SK-N-SH (cell line): ENCODE results near the gene PLAAT4. TPM values are rescaled to one million over a fixed set of nuclear protein-coding genes. Genes with fewer than 3 reads are reported as not detected.

ENCODE experiments used
- CTCF ChIA-PET: fragments of 300-600, 350-600 bp; formaldehyde crosslinking; extraction: SDS; loops from one replicate; lab custom pipeline; 2021; lab: Yijun Ruan, JAX
- POLR2A ChIA-PET: fragments of 350-600 bp; sonication (Branson Sonifier 250); formaldehyde crosslinking; extraction: SDS; loops from one replicate; lab custom pipeline; 2020; ENCODE audit warnings: antibody characterized with exemption, inconsistent platforms; lab: Yijun Ruan, JAX
- DNase-seq: peaks from one replicate; pipeline ENCODE4 v3.0.0; 2012
- H2AFZ ChIP-seq: fragments of 200-600 bp; sonication (generic); 2 replicates; pipeline ENCODE4 v1.8.1; 2016; ENCODE audit warnings: antibody characterized with exemption, mild to moderate bottlenecking, low read depth
- H3F3A ChIP-seq: fragments of 200-600 bp; sonication (generic); replicated peaks from 2 replicates; pipeline ENCODE3; 2016; ENCODE audit warnings: antibody characterized with exemption, mild to moderate bottlenecking; ENCODE audit not compliant: insufficient read depth
- H3K27ac ChIP-seq, 2 experiments: fragments of 200-500 bp in 1 of 2; fragments of 200-600 bp in 1 of 2; sonication (Bioruptor generic) in 1 of 2; sonication (generic), shearing (Covaris generic) in 1 of 2; 2 replicates each; pipeline versions ENCODE4 v1.5.1 to v1.6.1; 2014 to 2016; ENCODE audit warnings: low read depth in 2 of 2, inconsistent platforms in 1 of 2, low read length in 1 of 2, mild to moderate bottlenecking in 1 of 2, mixed read lengths in 1 of 2
- H3K27me3 ChIP-seq: fragments of 200-600 bp; sonication (generic), shearing (Covaris generic); 2 replicates; pipeline ENCODE4 v1.6.1; 2016; ENCODE audit warnings: mixed run types; ENCODE audit not compliant: insufficient read depth
- H3K36me3 ChIP-seq, 2 experiments: fragments of 200-500 bp in 1 of 2; fragments of 200-600 bp in 1 of 2; sonication (Bioruptor generic) in 1 of 2; sonication (generic) in 1 of 2; replicated peaks in 1 of 2; 2 replicates each; pipeline versions ENCODE3 to v1.5.1; 2014 to 2016; ENCODE audit warnings: low read length in 1 of 2, mild to moderate bottlenecking in 1 of 2; ENCODE audit not compliant: insufficient read depth in 2 of 2, control insufficient read depth in 1 of 2
- H3K4me1 ChIP-seq, 2 experiments: fragments of 200-500 bp in 1 of 2; fragments of 200-600 bp in 1 of 2; sonication (Bioruptor generic) in 1 of 2; sonication (generic), shearing (Covaris generic) in 1 of 2; 2 replicates each; pipeline versions ENCODE4 v1.5.1 to v1.6.1; 2014 to 2016; ENCODE audit warnings: low read depth in 1 of 2, low read length in 1 of 2, mixed run types in 1 of 2; ENCODE audit not compliant: insufficient read depth in 2 of 2, control insufficient read depth in 1 of 2
- H3K4me2 ChIP-seq: fragments of 200-600 bp; sonication (generic), shearing (Covaris generic); 2 replicates; pipeline ENCODE4 v1.6.1; 2017; ENCODE audit warnings: mixed run types
- H3K4me3 ChIP-seq, 2 experiments: fragments of 200-500 bp in 1 of 2; fragments of 200-600 bp in 1 of 2; sonication (Bioruptor generic) in 1 of 2; sonication (generic), shearing (Covaris generic) in 1 of 2; 2 replicates each; pipeline versions ENCODE4 v1.5.1 to v1.8.1; 2014 to 2016; ENCODE audit warnings: low read depth in 2 of 2, inconsistent platforms in 1 of 2, low read length in 1 of 2, mild to moderate bottlenecking in 1 of 2, mixed read lengths in 1 of 2, moderate library complexity in 1 of 2
- H3K79me2 ChIP-seq: fragments of 200-600 bp; sonication (generic); 2 replicates; pipeline ENCODE4 v1.8.1; 2017; ENCODE audit warnings: mild to moderate bottlenecking; ENCODE audit not compliant: insufficient read depth
- H3K9ac ChIP-seq: fragments of 200-600 bp; sonication (generic); 2 replicates; pipeline ENCODE4 v1.6.1; 2017; ENCODE audit warnings: mixed run types
- H3K9me2 ChIP-seq: fragments of 200-600 bp; sonication (generic); 2 replicates; pipeline ENCODE4 v1.6.1; 2017; ENCODE audit warnings: mixed run types
- H3K9me3 ChIP-seq: fragments of 200-600 bp; sonication (generic); 2 replicates; pipeline ENCODE4 v1.6.1; 2017; ENCODE audit warnings: mixed run types, mild to moderate bottlenecking, moderate library complexity
- H4K20me1 ChIP-seq: fragments of 200-600 bp; sonication (generic); 2 replicates; pipeline ENCODE4 v1.6.1; 2017; ENCODE audit warnings: mild to moderate bottlenecking, mixed run types; ENCODE audit not compliant: insufficient read depth
- EP300 ChIP-seq, 2 experiments: IDR thresholded peaks; 2 replicates each; pipeline versions ENCODE4 v1.4.0 to v1.6.1; 2012; ENCODE audit warnings: borderline replicate concordance in 1 of 2, low read depth in 1 of 2, low read length in 1 of 2
- FOXM1 ChIP-seq: IDR thresholded peaks from 2 replicates; pipeline ENCODE4 v1.4.0; 2012; ENCODE audit warnings: low read depth, mild to moderate bottlenecking
- GABPA ChIP-seq: IDR thresholded peaks from 2 replicates; pipeline ENCODE4 v1.4.0; 2012; ENCODE audit warnings: low read depth, mild to moderate bottlenecking
- GATA2 ChIP-seq: sonication (generic); formaldehyde crosslinking; IDR thresholded peaks from 2 replicates; pipeline ENCODE4 v1.5.0; 2020; ENCODE audit warnings: mild to moderate bottlenecking, missing genetic modification reagents
- IRF3 ChIP-seq: fragments of 150-350 bp; IDR thresholded peaks from 2 replicates; pipeline ENCODE4 v1.6.1; 2016; ENCODE audit warnings: mild to moderate bottlenecking, low read depth, low read length
- MAX ChIP-seq: IDR thresholded peaks from 2 replicates; pipeline ENCODE4 v1.4.0; 2012; ENCODE audit warnings: low read depth
- MEF2A ChIP-seq: IDR thresholded peaks from 2 replicates; pipeline ENCODE4 v1.4.0; 2012; ENCODE audit warnings: low read depth, borderline replicate concordance
- MXI1 ChIP-seq: IDR thresholded peaks from 2 replicates; pipeline ENCODE4 v1.6.1; 2012; ENCODE audit warnings: mild to moderate bottlenecking, low read depth, low read length, improper control_type of control experiment
- NFIC ChIP-seq: IDR thresholded peaks from 2 replicates; pipeline ENCODE4 v1.4.0; 2012; ENCODE audit warnings: borderline replicate concordance
- PBX3 ChIP-seq: IDR thresholded peaks from 2 replicates; pipeline ENCODE4; 2012
- POLR2AphosphoS5 ChIP-seq: IDR thresholded peaks from 2 replicates; pipeline ENCODE4 v1.6.1; 2012; ENCODE audit warnings: low read depth, low read length
- RAD21 ChIP-seq: IDR thresholded peaks from 2 replicates; pipeline ENCODE4 v1.6.1; 2012; ENCODE audit warnings: mild to moderate bottlenecking, low read length
- RFX5 ChIP-seq: IDR thresholded peaks from 2 replicates; pipeline ENCODE4 v1.6.1; 2012; ENCODE audit warnings: mild to moderate bottlenecking, improper control_type of control experiment, low read length
- RXRA ChIP-seq: IDR thresholded peaks from 2 replicates; pipeline ENCODE4 v1.4.0; 2012; ENCODE audit warnings: low read depth, mild to moderate bottlenecking, borderline replicate concordance
- TAF1 ChIP-seq: IDR thresholded peaks from 2 replicates; pipeline ENCODE4 v1.6.1; 2012; ENCODE audit warnings: low read depth, mild to moderate bottlenecking, low read length, moderate library complexity, borderline replicate concordance
- TEAD4 ChIP-seq: IDR thresholded peaks from 2 replicates; pipeline ENCODE4 v1.4.0; 2012; ENCODE audit warnings: mild to moderate bottlenecking, borderline replicate concordance; ENCODE audit not compliant: insufficient read depth
- USF2 ChIP-seq: fragments of 150-350 bp; IDR thresholded peaks from 2 replicates; pipeline ENCODE4 v1.6.1; 2017; ENCODE audit warnings: antibody characterized with exemption, low read length, low read depth, borderline replicate concordance
- YY1 ChIP-seq: IDR thresholded peaks from 2 replicates; pipeline ENCODE4 v1.4.0; 2012; ENCODE audit warnings: low read depth, mild to moderate bottlenecking
- WGBS: methylation state at CpG from one replicate; pipeline ENCODE4 v1.1.6; 2017; ENCODE audit warnings: low lambda C conversion rate; 5-methylcytosine and 5-hydroxymethylcytosine counted together
- polyA plus RNA-seq, 3 experiments: library from polyadenylated mRNA; depleted of rRNA; stranded (reverse); fragments of >200 nt; gene quantifications; 2 replicates each; pipeline ENCODE4 v1.2.3, GENCODE V29; 2012

Gene PLAAT4
- polyA plus RNA-seq (2012; rRNA removed): 4.6 and 5.6 TPM in 2 replicates
- polyA plus RNA-seq (2012; cell fraction: cytosol; rRNA removed): 4.5 and 4.9 TPM in 2 replicates
- polyA plus RNA-seq (2012; cell fraction: nucleus; rRNA removed): 1.8 and 2.1 TPM in 2 replicates

GRCh38 chr11:63536669-63537292 is at the start of gene PLAAT4:
PLAAT4 (plus strand) TSS chr11:63536808; CDS start chr11:63536869, 61 bp downstream.
- peak within 1 kb of the TSS in 1 of 2 experiments; percentile 10; a peak in 1 of 4 replicates for H3K4me3 ChIP-seq
- H3K27me3 ChIP-seq: no peaks in the 10 kb centered on the region
- no peaks in the 10 kb centered on the region for H3K36me3 ChIP-seq
- WGBS: 86% methylated on average over 10 of the region's 10 CpGs
- no peaks in the 10 kb centered on the region for H3F3A ChIP-seq
- H3K9me2 ChIP-seq: no peaks in the 10 kb centered on the region
- H4K20me1 ChIP-seq: no peaks in the 10 kb centered on the region
- H3K27ac ChIP-seq: peak within 1 kb of the TSS in 1 of 2 experiments; percentile 12; a peak in 1 of 4 replicates
- CTCF ChIA-PET: interaction anchor here (0.8 to 1.5 kb wide), 3 partner anchors 13 to 58 kb away, joined by 3 to 6 read pairs (median 3); no protein-coding TSS in a partner anchor
- no peaks in the 10 kb centered on the region for H3K9me3 ChIP-seq
- no peaks in the 10 kb centered on the region for H3K79me2 ChIP-seq
- peak within 1 kb of the TSS; percentile 58 for H3K4me2 ChIP-seq
- peak within 1 kb of the TSS; percentile 39 for H2AFZ ChIP-seq
- POLR2A ChIA-PET: no interaction called here
- TF ChIP-seq IRF3: no peak
- 0 out of 2 replicates have a peak, but pooled peaks have one; percentile 30 for TF ChIP-seq MAX
- DNase-seq: no peak
- no peak within 1 kb of the TSS for H3K9ac ChIP-seq
- peaks cover 0 to 16% of the 10 kb centered on the region in 2 experiments; a peak in 1 of 4 replicates for H3K4me1 ChIP-seq

GRCh38 chr11:63488789-63489188 is 47.8 kb upstream of the PLAAT4 start:
- no peak for TF ChIP-seq IRF3
- TF ChIP-seq RFX5: no peak
- TF ChIP-seq YY1: no peak
- TF ChIP-seq PBX3: no peak
- no peak for TF ChIP-seq TAF1
- no peak for TF ChIP-seq NFIC
- TF ChIP-seq GATA2: no peak
- no peak for TF ChIP-seq RAD21
- TF ChIP-seq MEF2A: no peak
- TF ChIP-seq USF2: no peak
- no peak for TF ChIP-seq RXRA
- no peak for TF ChIP-seq EP300 (IDR thresholded peaks at IDR 0.05; ENCODE audit: borderline replicate concordance in 1 of 2, low read depth in 1 of 2, low read length in 1 of 2)
- TF ChIP-seq TEAD4: no peak
- no peak for TF ChIP-seq GABPA
- TF ChIP-seq MXI1: no peak
- no peak for TF ChIP-seq POLR2AphosphoS5
- no peak for TF ChIP-seq FOXM1
- no peak for DNase-seq
- H3F3A ChIP-seq: no peaks in the 10 kb centered on the region
- H3K36me3 ChIP-seq: no peaks in the 10 kb centered on the region
- 13% methylated on average over 1 of the region's 1 CpG for WGBS
- H2AFZ ChIP-seq: no peak overlapping the region
- ChIA-PET CTCF (interaction anchor here (1.2 to 3.2 kb wide), 3 partner anchors 9 to 154 kb away, joined by 3 to 31 read pairs (median 6); no protein-coding TSS in a partner anchor), POLR2A (no interaction called here)
- H4K20me1 ChIP-seq: no peaks in the 10 kb centered on the region
- no peak overlapping the region for H3K4me2 ChIP-seq
- no peaks in the 10 kb centered on the region for H3K9me2 ChIP-seq
- H3K9me3 ChIP-seq: peaks cover 9% of the 10 kb centered on the region; the same call in 1 of the 2 replicates
- H3K27me3 ChIP-seq: peaks cover 38% of the 10 kb centered on the region; the same call in 1 of the 2 replicates
- H3K27ac ChIP-seq: no peak overlapping the region
- H3K79me2 ChIP-seq: no peaks in the 10 kb centered on the region
- no peak overlapping the region for H3K4me3 ChIP-seq
- no peaks in the 10 kb centered on the region; a peak in 1 of 4 replicates for H3K4me1 ChIP-seq
- H3K9ac ChIP-seq: no peak overlapping the region
